Activated T-helper 1 cell treated with anti-CD3 and anti-CD28 coated beads, Interleukin-2, amount 50 U/mL, for 16 hours (primary cell): ENCODE measurements around the gene PLA2G4A.

ENCODE experiments used
- DNase-seq, 2 donors: peaks; one replicate each; pipeline ENCODE4 v3.0.0-alpha.2; 2020; ENCODE audit warnings: low read depth in 1 of 2, low spot score in 1 of 2

PLA2G4A gene

DNA sequence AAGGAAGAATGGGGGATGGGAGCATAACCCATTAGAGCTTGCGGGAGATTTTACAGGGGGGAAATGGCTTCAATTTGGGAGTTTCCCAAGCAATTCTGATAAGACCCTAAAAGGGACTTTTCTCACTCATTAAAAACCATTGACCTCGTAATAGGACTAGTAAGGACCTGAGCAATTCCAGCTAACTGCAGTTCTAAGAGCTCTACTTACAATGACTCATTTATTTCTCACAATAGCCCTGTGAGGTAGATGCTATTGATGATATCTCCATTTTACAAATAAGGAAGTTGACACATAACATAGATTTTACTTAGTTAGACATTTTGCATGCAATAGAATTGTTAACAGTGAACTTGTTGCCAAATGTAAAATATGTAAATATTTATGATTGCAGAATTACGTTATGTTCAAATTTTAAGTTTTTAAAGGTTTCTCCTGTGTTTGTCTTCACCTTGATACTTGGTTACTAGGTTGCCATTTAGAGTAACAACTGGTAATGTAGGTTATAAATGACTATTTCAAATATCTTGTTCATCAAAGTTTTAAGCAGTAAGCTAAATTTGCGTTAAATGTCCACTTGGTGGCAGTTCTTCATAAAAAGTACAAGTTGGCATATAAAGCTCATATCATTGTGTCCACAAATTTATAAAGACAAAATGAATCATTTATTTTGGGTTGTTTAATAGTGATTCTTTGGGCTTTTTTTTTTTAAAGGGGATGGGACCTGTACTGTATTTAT is 182.0 kb downstream of the PLA2G4A start:
- DNase-seq, result no peak

DNA sequence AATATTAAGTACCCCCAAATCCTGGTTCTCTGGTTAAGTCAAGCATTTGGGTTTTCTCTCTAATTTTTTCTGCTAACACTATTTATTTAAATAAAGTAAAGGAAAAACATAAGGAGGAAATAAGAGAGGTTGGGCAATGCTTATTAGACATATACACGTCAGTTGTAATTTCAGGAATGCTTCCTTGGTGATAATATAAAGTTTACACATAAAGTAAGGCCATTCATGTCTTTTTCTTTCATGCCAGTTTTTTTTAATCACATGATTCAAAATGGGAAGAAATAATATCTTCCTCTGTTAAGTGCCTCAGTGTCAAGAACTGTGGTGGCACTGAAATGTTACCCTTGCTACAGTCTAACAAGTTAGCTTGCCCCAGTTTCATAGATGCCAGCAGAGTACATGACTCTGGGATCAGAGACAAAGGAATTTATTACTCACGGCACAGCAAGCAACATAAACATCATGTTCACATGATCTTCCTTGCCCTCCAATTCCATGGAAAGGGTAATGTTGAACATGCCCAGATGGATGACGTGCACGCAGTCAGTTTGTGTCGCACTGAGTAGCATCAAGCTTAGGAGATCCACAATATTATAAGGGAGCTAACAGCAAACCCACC is 184.9 kb downstream of the PLA2G4A start:
- no peak for DNase-seq

DNA sequence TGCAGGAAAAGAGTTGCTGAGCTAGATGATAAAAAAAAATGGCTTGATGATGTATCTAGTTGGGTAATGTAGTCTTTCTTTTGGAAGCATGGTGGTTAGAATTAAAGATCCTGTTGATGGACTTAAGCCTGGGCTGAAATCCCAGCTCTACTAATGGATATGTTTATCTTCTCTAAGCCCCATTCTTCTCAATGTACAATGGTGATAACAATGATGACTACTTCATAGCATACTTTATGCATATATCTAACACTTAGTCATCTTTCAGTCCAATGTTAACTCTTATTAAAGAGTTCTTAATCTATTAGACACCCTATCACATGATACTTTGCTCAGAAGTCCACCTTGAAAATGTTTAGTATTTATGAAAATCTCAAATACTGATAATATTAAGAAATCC is 189.5 kb downstream of the PLA2G4A start:
- DNase-seq, result no peak

DNA sequence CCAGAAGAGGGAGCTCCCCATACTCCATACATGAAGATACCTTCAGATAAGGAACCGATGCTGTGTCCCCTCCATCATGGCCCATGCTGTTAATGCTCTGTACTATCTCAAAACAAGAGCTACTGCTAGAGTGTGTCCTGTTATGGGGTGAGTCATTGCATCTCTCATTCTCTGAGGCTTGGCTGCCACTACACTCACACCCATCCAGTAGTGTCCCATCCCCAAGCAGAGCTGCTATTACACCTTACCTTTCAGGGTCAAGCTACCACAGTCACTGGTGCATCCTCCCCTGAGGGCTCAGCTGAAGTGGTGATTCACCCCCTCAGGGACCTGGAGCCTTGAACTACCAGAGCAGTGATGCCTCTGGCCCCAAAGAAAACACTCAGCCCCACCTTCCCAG is 198.5 kb downstream of the PLA2G4A start:
- DNase-seq, result no peak

DNA sequence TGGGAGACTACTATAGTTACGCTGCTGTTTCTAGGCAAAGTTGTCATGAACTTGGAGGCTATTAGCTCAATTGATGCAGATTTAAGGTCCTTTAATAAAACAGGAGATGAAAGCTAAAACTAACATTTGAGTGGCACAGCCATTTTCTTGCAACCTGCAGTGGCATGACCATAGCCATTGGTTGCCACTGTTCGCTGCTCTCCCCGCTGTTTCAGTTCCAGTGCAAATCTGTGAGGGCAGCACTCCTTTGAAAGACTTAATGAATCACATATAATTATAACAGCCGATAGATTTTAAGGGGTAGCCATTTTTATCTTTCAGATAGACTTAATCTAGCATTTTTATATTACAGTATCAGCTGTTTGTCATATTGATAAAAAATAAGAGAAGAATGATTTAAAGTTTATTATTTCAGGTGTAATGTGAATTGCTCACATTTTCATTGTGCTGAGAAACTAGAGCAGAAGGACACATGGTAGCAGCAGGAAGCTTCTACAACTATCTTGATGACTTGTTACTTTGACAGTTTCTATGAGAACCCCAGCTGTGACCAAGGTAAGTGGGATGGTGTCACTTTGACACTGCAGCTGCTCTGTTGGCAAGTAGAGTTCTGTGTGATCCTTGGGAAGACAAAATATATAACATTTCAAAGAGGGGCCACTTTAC is 203.7 kb downstream of the PLA2G4A start:
- DNase-seq, result no peak

DNA sequence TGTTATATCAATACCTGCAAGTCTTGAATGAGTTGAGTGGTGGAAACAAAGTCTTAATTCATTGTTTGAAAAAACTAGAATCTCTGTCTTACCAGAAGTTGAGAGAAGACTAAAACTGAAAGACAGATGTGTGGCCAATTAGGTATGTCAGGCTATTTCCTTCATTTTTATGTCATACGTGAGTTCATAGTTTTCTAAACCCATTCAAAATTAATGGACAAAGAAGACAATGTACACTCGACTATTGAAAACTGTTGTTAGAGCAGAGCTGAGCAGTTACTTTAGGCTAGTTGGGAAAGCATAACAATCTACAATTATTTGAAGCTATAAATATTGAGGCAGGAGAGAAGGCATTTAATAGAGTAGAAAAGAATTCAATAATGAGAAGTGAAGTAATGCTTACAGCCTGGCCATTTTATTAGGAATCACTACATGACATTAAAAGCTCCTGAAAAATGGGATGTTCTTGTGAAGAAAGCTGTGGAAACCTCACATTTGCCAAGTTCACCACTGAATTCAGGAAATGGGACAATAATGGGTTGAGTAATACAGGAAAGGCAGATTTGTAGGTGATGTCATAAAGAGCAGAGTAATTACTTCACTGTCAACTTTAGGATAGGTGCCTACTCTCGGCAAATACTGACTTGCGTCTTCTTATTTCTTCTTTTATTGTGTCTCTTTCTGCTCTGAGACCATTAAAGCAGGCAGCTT is 204.4 kb downstream of the PLA2G4A start:
- no peak for DNase-seq

DNA sequence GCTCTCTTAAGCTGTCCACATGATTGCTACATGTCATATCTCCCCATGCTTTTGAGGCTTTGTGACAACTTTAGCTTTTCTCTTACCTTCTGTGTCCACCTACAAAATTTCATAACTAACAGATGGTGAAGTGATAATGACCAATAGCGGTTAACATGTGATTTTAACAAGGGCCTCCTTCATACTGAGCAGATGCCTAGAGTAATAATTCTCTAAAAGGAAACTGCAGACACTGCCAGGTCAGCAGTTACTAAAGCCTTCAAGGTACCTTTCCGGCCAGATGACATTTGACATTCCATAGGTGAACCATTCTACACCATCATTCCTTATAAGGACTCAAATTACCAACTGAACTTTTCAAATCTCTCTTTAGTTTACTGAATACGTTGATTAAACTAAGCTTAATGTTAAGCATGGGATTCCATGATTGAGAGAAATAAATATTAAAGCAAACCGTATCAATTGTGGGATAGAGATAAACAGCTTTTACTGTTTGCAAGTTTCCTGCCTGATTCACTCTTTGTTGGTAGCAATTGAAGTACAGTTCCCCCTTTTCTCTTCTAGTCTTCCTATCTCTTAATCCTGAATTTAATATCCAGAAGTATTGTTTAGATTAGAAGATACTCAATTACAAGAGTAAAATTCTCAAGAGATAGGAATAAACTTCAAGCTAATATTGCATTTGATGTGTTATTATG is 205.1 kb downstream of the PLA2G4A start:
- DNase-seq, result no peak

DNA sequence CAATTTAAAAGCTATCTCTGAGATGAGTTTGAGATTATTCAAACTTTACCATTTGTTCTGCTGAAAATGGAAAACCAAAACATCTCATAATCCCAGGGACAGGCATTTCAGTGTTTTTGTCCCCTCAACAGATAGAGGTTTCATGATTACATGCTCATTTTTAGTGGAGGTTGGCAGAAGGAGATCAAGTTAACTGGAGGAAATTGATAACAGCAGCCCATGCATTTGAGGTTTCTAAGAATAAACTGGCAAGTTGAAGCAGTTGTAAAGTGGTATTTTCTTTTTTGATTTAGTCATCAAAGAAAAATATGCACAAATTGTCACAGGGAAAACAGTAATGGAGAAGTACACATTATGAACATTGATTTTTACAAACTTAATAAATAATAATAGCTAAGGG is 205.8 kb downstream of the PLA2G4A start:
- no peak for DNase-seq

DNA sequence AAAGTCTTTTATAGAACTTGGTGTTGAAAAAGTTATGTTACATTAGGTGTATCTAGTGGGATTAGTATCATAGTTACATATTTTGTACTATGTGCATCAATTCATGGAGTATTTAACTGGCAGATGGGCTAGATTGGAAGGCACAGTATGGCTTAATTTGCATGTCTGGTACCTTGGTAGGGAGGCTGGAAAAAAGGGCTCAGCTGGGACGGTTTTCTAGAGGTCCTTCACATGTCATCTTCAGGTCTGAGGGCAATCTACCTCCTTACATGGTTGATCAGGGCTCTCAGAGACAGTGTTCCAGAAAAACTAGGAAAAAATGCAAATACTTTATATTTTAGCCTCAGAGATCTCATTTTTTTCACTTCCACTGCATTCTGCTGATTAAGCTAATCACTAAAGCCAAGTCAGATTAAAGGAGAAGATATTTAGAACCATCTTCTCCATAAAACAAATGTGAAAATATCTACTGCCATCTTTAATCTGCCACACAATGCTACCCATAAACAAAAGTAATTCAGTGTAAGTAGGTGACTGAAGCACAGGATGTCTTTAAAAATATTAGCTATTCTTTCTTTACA is 209.3 kb downstream of the PLA2G4A start:
- no peak for DNase-seq
